GM18499 (cell line): ENCODE measurements around the gene CRYBA1.
"Not testable (repeated sequence)": the region's sequence is repeated elsewhere in the genome, so short reads cannot be mapped to it uniquely, and the experiment has no call there.

Experiments used
- ATAC-seq: cut with Tn5 transposase; IDR thresholded peaks from one replicate; pipeline ENCODE4 v1.9.1; 2021; ENCODE audit warnings: moderate number of reproducible peaks; ENCODE audit not compliant: insufficient read depth, unreplicated experiment

Gene CRYBA1

GRCh38 chr17:29246628-29247027 lies at the start of gene CRYBA1:
CRYBA1 (plus strand) TSS chr17:29246859; CDS start chr17:29246864, 5 bp downstream.
- no peak for ATAC-seq

GRCh38 chr17:29197516-29198272 lies 49.0 kb upstream of the CRYBA1 start:
- no peak for ATAC-seq

GRCh38 chr17:29204068-29204804 lies 42.4 kb upstream of the CRYBA1 start:
- ATAC-seq, result not testable (repeated sequence)

- ATAC-seq, result no peak
These were observed 41.6 kb upstream of the CRYBA1 start for GRCh38 chr17:29205047-29205446.

- no peak for ATAC-seq
These were observed 38.7 kb upstream of the CRYBA1 start for GRCh38 chr17:29207975-29208374.

GRCh38 chr17:29209073-29209472 lies 37.6 kb upstream of the CRYBA1 start:
- ATAC-seq, result no peak

GRCh38 chr17:29210879-29211278 lies 35.8 kb upstream of the CRYBA1 start:
- no peak for ATAC-seq

GRCh38 chr17:29212094-29212631 lies 34.5 kb upstream of the CRYBA1 start:
- ATAC-seq, result no peak

- no peak for ATAC-seq
These were observed 34.0 kb upstream of the CRYBA1 start for GRCh38 chr17:29212681-29213121.

- ATAC-seq, result no peak
These were observed 32.2 kb upstream of the CRYBA1 start for GRCh38 chr17:29214215-29215146.

- no peak for ATAC-seq
These were observed 31.5 kb upstream of the CRYBA1 start for GRCh38 chr17:29215174-29215573.

- ATAC-seq, result no peak
These were observed 30.9 kb upstream of the CRYBA1 start for GRCh38 chr17:29215717-29216116.

GRCh38 chr17:29216181-29216580 lies 30.5 kb upstream of the CRYBA1 start:
- no peak for ATAC-seq

- no peak for ATAC-seq
These were observed 29.8 kb upstream of the CRYBA1 start for GRCh38 chr17:29216856-29217255.

GRCh38 chr17:29219378-29220047 lies 27.1 kb upstream of the CRYBA1 start:
- no peak for ATAC-seq

- not testable (repeated sequence) for ATAC-seq
These were observed 25.3 kb upstream of the CRYBA1 start for GRCh38 chr17:29221338-29221737.

- ATAC-seq, result no peak
These were observed 21.3 kb upstream of the CRYBA1 start for GRCh38 chr17:29225396-29225795.

- ATAC-seq, result no peak
These were observed 13.4 kb upstream of the CRYBA1 start for GRCh38 chr17:29233301-29233700.

- ATAC-seq, result not testable (repeated sequence)
These were observed 11.7 kb upstream of the CRYBA1 start for GRCh38 chr17:29234972-29235371.

- no peak for ATAC-seq
These were observed 10.8 kb upstream of the CRYBA1 start for GRCh38 chr17:29235904-29236303.
